Bronchial epithelial cell (primary cell): ENCODE results near the gene DARS1. TPM values are rescaled to one million over a fixed set of nuclear protein-coding genes. Genes with fewer than 3 reads are reported as not detected.

Experiments used
- DNase-seq: peaks from one replicate; pipeline ENCODE4 v3.0.0-alpha.2; 2010; ENCODE audit warnings: low read depth
- FAIRE-seq: peaks from 2 replicates; lab custom pipeline; 2011; peaks lifted over from hg19 to GRCh38; lab: Jason Lieb, UNC
- H3K27me3 ChIP-seq: 2 replicates; pipeline ENCODE4 v1.5.1; 2011; ENCODE audit warnings: low read length; ENCODE audit not compliant: control insufficient read depth, insufficient read depth
- H3K36me3 ChIP-seq: 2 replicates; pipeline ENCODE4 v1.5.1; 2011; ENCODE audit warnings: low read length; ENCODE audit not compliant: control insufficient read depth, insufficient read depth
- H3K4me3 ChIP-seq: 2 replicates; pipeline ENCODE4 v1.5.1; 2011; ENCODE audit warnings: mild to moderate bottlenecking, low read depth, low read length, control low read depth
- total RNA-seq: library from RNA; depleted of rRNA; stranded (reverse); fragments of >200 nt; gene quantifications from 2 replicates; pipeline ENCODE4 v1.2.1, GENCODE V29; 2014
- TF ChIP-seq, protein P1 (sequence below): IDR thresholded peaks from 2 replicates; pipeline ENCODE4 v1.5.1; 2011; ENCODE audit warnings: mild to moderate bottlenecking, moderate library complexity, low read length, control low read depth, inconsistent platforms; ENCODE audit not compliant: insufficient read depth, severe bottlenecking

The DARS1 gene
- total RNA-seq, 1 donor from 2014 or later = 111 TPM

- Histone ChIP-seq H3K27me3 (no peaks in the 10 kb centered on the region), H3K4me3 (peak overlapping the region; percentile 69), H3K36me3 (no peaks in the 10 kb centered on the region)
- DNase-seq = peak; percentile 22
- FAIRE-seq = no peak
- TF ChIP-seq, protein P1, sequence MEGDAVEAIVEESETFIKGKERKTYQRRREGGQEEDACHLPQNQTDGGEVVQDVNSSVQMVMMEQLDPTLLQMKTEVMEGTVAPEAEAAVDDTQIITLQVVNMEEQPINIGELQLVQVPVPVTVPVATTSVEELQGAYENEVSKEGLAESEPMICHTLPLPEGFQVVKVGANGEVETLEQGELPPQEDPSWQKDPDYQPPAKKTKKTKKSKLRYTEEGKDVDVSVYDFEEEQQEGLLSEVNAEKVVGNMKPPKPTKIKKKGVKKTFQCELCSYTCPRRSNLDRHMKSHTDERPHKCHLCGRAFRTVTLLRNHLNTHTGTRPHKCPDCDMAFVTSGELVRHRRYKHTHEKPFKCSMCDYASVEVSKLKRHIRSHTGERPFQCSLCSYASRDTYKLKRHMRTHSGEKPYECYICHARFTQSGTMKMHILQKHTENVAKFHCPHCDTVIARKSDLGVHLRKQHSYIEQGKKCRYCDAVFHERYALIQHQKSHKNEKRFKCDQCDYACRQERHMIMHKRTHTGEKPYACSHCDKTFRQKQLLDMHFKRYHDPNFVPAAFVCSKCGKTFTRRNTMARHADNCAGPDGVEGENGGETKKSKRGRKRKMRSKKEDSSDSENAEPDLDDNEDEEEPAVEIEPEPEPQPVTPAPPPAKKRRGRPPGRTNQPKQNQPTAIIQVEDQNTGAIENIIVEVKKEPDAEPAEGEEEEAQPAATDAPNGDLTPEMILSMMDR = no peak
Observed at GRCh38 chr2:135875491-135876065, 109.8 kb downstream of the DARS1 start.

DNA sequence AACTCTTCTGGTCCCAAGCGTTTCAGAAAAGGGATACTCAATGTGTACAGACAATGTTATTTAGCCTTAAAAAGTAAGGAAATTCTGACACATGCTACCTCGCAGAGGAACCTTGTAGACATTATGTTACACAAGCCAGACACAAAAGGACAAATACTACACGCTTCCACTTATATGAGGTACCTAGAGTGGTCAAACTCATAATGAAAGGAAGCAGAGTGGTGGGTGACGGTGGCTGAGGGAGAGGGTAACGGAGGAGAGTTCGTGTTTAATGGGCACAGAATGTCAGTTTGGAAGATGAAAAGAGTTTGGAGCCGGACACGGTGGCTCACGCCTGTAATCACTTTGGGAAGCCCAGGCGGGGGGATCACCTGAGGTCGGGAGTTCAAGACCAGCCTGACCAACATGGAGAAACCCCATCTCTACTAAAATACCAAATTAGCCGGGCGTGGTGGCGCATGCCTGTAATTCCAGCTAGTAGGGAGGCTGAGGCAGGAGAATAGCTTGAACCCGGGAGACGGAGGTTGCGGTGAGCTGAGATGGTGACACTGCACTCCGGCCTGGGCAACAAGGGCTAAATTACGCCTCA is 110.6 kb downstream of the DARS1 start:
- no peak overlapping the region for H3K4me3 ChIP-seq
- no peaks in the 10 kb centered on the region for H3K27me3 ChIP-seq
- H3K36me3 ChIP-seq = no peaks in the 10 kb centered on the region
- FAIRE-seq (no peak), DNase-seq (no peak)
- TF ChIP-seq, protein P1 = no peak

DNA sequence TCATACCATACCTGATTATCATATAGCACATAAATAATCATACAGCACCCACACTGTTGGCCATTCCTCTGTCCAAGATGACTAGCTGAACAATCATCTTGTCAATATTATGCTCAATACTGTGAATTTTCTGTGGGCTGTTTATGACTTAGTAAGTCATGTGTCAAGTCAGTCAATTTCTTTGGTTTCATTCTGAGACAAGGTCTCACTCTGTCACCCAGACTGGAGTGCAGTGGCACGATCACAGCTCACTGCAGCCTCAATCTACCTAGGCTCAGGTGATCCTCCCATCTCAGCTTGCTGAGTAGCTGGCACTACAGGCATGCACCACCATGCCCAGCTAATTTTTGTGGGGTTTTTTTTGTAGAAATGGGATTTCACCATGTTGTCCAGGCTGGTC is 114.9 kb downstream of the DARS1 start:
- Histone ChIP-seq H3K4me3 (no peak overlapping the region), H3K27me3 (no peaks in the 10 kb centered on the region), H3K36me3 (peaks cover 2% of the 10 kb centered on the region)
- DNase-seq (no peak), FAIRE-seq (no peak)
- TF ChIP-seq, protein P1 = no peak

DNA sequence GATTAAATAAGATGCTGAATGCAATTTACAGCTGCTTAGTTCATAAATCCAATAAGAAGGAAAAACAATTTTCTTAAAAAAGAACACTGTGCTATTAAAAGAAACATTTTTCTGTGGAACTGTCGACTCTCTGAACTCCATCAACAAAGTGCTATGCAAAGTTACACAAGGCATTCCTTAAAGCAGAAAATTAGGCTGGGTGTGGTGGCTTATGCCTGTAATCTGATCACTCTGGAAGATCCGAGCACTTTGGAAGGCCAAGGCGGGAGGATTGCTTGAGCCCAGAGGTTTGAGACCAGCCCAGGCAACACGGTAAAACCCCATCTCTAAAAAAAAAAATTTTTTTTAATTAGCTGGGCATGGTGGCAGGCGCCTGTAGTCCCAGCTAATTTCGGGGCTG is 122.2 kb downstream of the DARS1 start:
- Histone ChIP-seq H3K27me3 (no peaks in the 10 kb centered on the region), H3K36me3 (peaks cover 4% of the 10 kb centered on the region), H3K4me3 (no peak overlapping the region)
- FAIRE-seq (no peak), DNase-seq (no peak)
- TF ChIP-seq, protein P1 = no peak

GRCh38 chr2:135862718-135863117 is 122.7 kb downstream of the DARS1 start:
- TF ChIP-seq, protein P1 = no peak
- DNase-seq (no peak), FAIRE-seq (no peak)
- peaks cover 4% of the 10 kb centered on the region for H3K36me3 ChIP-seq
- H3K27me3 ChIP-seq = no peaks in the 10 kb centered on the region
- H3K4me3 ChIP-seq = no peak overlapping the region

Other genes with a start within 250 kb of the DARS1 start
- gene UBXN4, start 243.8 kb downstream of the DARS1 start, total RNA-seq = 36.6 and 56.1 TPM in 2 replicates
- gene LCT, start 148.4 kb downstream of the DARS1 start, total RNA-seq = under 0.01 TPM in 1 of 2 replicates, not detected in the other
- gene MCM6, start 109.2 kb downstream of the DARS1 start, total RNA-seq = 2.4 and 3.7 TPM in 2 replicates
- gene CXCR4, start 132.5 kb upstream of the DARS1 start, total RNA-seq = under 0.01 TPM in 1 of 2 replicates, not detected in the other